22Rv1 (cell line): ENCODE data around the gene DEAF1.

Experiments used
- H3K27ac ChIP-seq: fragments of 450-650 bp; 2 replicates; pipeline ENCODE4 v1.5.1; 2017
- ZFX ChIP-seq: fragments of 450-650 bp; IDR thresholded peaks from 2 replicates; pipeline ENCODE4 v1.6.1; 2017; ENCODE audit warnings: antibody characterized with exemption, borderline replicate concordance
- TF ChIP-seq, protein P1 (sequence below): fragments of 450-650 bp; IDR thresholded peaks from 2 replicates; pipeline ENCODE4 v1.5.1; 2017; ENCODE audit warnings: mild to moderate bottlenecking

The DEAF1 gene

DNA sequence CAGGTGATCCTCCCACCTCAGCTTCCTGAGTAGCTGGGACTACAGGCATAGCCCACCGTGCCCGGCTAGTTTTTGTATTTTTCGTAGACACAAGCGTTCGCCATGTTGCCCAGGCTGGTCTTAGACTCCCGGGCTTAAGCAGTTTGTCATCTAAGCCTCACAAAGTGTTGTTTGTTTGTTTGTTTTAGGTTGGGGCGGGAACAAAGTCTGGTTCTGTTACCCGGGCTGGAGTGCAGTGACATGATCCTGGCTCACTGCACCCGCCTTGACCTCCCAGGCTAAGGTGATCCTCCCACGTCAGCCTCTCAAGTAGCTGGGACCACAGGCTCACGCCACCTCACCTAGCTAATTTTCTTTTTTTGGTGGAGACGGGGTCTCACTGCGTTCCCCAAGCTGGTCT is 91.9 kb downstream of the DEAF1 start:
- no peak overlapping the region for H3K27ac ChIP-seq
- no peak for TF ChIP-seq ZFX
- TF ChIP-seq, protein P1, sequence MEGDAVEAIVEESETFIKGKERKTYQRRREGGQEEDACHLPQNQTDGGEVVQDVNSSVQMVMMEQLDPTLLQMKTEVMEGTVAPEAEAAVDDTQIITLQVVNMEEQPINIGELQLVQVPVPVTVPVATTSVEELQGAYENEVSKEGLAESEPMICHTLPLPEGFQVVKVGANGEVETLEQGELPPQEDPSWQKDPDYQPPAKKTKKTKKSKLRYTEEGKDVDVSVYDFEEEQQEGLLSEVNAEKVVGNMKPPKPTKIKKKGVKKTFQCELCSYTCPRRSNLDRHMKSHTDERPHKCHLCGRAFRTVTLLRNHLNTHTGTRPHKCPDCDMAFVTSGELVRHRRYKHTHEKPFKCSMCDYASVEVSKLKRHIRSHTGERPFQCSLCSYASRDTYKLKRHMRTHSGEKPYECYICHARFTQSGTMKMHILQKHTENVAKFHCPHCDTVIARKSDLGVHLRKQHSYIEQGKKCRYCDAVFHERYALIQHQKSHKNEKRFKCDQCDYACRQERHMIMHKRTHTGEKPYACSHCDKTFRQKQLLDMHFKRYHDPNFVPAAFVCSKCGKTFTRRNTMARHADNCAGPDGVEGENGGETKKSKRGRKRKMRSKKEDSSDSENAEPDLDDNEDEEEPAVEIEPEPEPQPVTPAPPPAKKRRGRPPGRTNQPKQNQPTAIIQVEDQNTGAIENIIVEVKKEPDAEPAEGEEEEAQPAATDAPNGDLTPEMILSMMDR = no peak

DNA sequence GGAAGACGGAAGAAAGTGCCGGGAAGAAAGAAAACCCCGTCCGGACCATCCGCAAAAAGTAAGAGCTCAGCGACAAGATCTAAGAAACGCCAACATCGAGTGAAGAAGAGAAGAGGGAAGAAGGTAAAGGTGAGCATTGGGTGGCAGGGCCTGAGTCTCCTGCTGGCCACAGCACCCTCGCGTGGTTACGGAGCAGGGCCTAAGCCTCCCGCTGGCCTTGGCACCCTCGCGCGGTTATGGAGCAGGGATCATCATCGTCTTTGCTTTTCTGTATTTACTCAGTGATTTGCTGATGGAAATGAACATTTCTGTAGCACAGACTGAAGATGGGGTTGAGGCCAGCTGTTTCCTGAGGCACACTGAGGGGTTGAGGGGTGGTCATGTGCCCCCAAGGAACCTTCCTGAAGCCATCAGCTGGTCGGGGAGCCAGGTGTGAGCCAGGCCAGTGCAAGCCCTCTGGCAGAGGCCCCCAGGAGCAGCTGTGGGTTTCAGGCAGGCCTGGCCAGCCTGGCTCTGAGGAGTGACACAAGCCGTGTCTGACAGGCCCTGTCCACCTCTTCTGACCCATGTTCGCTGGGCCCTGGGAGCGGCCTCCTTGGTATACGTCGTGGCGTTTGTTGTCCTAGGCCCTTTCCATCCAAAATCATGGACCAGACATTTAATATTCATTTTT is 93.3 kb downstream of the DEAF1 start:
- H3K27ac ChIP-seq = no peak overlapping the region
- TF ChIP-seq, protein P1 = no peak
- TF ChIP-seq ZFX = no peak

DNA sequence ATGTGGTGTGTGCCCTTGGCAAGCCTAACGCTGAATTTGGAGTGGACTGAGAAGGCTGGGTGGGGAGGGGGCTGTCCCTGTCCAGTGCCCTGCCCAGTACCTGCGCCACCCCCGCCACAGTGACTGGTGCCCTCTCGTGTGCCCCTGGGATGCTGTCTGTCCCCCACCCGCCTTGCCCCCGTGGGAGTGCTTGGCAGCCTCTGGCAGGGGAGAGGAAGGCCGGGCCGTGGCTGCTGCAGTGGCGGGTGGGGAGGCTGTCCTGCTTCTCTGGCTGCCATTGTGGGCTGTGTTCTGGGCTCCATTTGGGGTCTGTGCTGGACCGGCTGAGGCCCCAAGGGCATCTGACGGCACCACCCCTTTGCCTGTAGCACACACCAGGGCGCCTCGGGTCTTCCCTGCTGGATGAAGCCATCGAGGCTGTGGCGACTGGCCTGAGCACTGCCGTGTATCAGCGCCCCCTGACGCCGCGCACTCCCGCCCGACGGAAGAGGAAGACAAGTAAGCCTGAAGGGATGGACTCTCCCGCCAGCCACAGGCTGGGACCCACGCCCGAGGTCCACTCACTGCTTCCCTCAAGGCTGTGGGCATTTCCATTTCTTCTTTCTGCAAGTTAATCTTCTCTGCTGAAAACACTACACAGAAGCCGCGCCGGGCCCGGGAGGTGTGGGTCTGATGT is 96.9 kb downstream of the DEAF1 start:
- H3K27ac ChIP-seq = no peak overlapping the region
- TF ChIP-seq, protein P1 = no peak
- TF ChIP-seq ZFX = no peak

DNA sequence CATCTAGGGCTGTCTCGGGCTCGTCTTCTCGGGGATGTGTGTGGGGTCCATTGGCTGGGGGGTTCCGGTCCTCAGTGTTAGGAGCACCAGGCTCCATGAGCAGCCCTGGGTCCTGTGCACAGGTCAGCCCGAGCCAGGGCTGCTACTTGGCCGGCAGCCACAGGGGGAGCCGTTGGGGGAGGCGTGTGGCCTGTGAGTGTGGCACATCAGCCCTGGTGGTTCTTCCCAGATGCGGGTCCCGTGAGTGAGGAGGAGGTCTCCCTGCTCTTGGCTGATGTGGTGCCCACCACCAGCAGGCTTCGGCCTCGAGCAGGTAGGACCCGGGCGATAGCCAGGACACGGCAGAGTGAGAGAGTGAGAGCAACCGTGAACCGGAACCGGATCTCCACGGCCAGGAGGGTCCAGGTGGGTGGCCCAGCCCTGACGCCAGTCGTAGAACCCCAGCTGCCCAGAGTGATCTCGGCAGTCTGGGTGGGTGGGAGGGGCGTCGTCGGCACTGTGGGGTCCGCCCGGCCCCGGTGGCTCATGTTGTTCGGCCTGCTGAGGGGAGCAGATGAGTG is 97.8 kb downstream of the DEAF1 start:
- TF ChIP-seq, protein P1 = no peak
- H3K27ac ChIP-seq = no peak overlapping the region

DNA sequence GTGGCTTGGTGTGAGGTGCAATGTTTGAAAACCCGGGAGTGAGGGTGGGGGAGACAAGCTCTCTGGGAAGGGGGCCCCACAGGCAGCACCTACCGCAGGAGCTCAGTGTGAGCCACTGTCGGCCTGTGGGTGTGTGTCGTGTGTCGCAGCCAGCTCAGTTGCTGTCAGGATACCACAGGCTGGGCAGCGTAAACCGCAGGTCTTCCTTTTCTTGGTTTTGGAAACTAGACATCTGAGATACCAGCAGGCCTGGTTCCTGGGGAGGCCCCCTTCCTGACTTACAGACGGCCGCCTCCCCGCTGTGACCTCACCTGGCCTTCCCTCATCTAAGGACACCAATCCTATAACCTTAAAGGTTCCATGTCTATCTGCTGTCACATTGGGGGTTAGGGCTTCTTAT is 98.6 kb downstream of the DEAF1 start:
- H3K27ac ChIP-seq = no peak overlapping the region
- TF ChIP-seq, protein P1 = no peak
- TF ChIP-seq ZFX = no peak

DNA sequence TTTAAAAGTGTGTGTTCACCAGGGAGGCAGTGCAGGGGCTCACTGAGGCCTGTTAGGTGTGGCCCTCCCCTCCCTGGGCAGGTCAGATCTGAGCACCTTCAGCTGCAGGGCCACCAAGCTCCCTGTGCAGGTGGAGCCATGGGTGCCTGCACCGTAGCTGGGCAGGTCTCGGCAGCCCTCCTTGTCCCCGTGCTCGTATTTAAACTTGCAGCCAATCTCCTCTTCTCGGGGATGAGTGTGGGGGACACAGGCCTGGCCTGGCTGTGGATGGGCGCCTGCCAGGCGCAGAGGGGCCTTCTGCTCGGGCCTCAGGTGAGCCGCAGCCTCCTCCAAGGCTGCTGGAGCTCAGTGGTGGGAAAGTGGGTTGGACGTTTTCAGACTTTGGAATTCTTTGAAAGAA is 99.6 kb downstream of the DEAF1 start:
- no peak for TF ChIP-seq ZFX
- TF ChIP-seq, protein P1 = no peak
- H3K27ac ChIP-seq = no peak overlapping the region
